ENCODE results near the gene SSC4D. TPM values are rescaled to one million over a fixed set of nuclear protein-coding genes. Genes with fewer than 3 reads are reported as not detected.

Gene SSC4D
- total RNA-seq, 3 donors from 2014 or later (not counting 1 experiment from before 2014, with no cell fraction given), result 0.40 TPM; not detected in 2

DNA sequence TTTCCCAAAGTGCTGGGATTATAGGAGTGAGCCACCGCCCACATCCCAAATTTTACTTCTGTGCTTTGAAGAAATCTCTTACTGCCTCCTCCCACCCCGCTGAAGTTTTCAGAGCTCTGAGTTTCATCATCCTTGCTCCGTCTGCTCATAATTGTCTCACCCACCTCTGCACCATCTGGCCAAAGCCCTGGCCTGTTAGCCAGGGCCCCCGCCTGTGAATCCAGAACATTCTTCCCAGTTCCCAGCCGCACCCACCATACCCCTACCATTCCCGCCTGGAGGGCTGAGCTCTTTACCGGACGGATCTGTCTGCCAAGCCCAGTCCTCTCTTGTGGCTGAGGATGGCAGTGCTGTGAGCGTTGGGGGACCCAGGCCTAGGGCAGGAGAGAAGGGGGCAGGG is 14.5 kb downstream of the SSC4D start:
- DNase-seq, result no peak
- H3K4me3 Mint-ChIP-seq, result peak overlapping the region; percentile 6

DNA sequence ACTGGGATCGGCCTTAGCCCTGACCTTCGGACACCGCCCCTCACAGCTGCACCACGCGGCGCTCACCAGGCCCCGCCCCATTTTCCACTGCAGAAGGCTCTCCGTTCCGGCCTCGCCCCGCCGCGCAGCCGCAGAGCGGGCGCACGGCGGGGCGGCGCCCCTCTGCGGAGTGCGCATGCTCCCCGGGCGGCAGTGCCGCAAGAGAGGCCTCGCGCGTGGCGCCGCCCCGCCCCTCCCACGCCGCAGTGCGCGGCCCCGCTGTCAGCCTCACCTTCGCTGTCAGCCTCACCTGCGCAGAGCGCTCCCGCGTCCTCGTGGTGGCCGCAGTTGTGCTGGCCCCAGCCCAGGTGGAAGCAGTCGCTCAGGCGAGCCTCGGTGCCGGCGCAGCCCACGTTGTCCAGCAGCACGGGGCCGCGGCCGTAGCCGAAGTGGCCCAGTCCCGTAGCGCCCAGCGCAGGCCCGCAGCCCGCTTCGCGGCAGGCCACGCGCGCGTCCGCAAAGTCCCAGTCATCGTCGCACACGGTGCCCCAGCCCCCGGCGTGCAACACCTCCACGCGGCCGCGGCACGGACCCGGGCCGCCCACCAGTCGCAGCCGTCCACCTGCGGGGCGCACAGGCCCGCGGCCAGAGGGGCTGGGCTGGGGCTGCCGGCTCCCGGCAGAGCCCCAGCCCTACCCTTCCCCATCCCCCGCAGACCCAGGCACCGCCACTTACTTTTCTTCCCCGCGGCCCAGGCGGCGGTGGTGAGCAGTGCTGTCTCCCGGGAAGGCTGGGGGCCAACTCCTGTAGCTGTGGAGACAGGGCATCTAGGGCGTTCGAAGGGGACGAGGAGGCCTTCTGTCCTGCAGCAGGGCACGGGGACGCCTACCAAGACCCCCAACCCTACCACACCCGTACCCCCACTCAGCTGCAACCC is 16.1 kb downstream of the SSC4D start:
- WGBS (ENCODE audit: insufficient coverage), result 4% methylated on average over 99 of the region's 99 CpGs
- intact Hi-C loops (cut with micrococcal nuclease), result no loop called here
- H3K4me3 ChIP-seq (ENCODE audit: low read length), result peak overlapping the region; percentile 49

More for the DNA sequence above, 14.5 kb downstream of the SSC4D start:
- Mint-ChIP-seq H3K27ac (no peak overlapping the region), H3K27me3 (ENCODE audit: low read depth in 2 of 2) (no peaks in the 10 kb centered on the region), H3K4me1 (peaks cover 12 to 22% of the 10 kb centered on the region in 2 donors), H3K9me3 (no peaks in the 10 kb centered on the region), H3K36me3 (no peaks in the 10 kb centered on the region)
- no peak for ATAC-seq
- 97% methylated on average over 9 of the region's 9 CpGs for WGBS (ENCODE audit: insufficient coverage)
- H3K4me1 ChIP-seq (ENCODE audit: control insufficient read depth, insufficient read depth, low read length), result peaks cover 31% of the 10 kb centered on the region
- no peak overlapping the region for H3K4me3 ChIP-seq (ENCODE audit: low read length)
- H3K36me3 ChIP-seq (ENCODE audit: control insufficient read depth, insufficient read depth, low read length), result no peaks in the 10 kb centered on the region
- no peak overlapping the region for H3K27ac ChIP-seq (ENCODE audit: low read length)
- H3K9me3 ChIP-seq (ENCODE audit: control insufficient read depth, insufficient read depth, low read length), result no peaks in the 10 kb centered on the region
- TF ChIP-seq, protein P1, sequence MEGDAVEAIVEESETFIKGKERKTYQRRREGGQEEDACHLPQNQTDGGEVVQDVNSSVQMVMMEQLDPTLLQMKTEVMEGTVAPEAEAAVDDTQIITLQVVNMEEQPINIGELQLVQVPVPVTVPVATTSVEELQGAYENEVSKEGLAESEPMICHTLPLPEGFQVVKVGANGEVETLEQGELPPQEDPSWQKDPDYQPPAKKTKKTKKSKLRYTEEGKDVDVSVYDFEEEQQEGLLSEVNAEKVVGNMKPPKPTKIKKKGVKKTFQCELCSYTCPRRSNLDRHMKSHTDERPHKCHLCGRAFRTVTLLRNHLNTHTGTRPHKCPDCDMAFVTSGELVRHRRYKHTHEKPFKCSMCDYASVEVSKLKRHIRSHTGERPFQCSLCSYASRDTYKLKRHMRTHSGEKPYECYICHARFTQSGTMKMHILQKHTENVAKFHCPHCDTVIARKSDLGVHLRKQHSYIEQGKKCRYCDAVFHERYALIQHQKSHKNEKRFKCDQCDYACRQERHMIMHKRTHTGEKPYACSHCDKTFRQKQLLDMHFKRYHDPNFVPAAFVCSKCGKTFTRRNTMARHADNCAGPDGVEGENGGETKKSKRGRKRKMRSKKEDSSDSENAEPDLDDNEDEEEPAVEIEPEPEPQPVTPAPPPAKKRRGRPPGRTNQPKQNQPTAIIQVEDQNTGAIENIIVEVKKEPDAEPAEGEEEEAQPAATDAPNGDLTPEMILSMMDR (IDR thresholded peaks at IDR 0.05), result no peak
- no peaks in the 10 kb centered on the region for H3K27me3 ChIP-seq (ENCODE audit: control insufficient read depth, insufficient read depth, low read length)
- intact Hi-C loops (cut with micrococcal nuclease), result no loop called here

DNA sequence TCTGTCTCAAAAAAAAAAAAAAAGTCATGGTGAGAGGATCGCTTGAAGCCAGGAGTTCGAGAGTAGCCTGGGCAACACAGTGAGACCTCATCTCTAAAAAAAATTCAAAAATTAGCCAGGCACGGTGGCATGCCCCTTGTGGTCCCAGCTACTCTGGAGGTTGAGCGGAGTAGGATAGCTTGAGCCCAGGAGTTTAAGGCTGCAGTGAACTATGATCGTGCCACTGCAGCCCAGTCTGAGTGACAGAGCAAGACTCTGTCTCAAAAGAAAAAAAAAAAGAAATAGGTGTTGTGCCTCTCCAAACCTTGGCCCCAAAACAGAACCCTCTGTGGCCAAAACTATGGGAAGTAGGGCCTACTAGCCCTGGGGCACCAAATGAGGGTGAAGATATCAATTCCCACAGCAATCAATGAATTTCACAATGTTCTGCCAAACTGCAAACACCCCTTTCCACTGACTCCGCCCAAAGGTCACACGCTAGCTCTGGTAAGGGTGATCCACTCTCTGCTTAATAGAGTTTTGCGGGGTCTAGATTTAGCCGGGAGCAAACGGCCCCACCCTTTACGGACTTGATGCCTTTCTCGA is 16.9 kb downstream of the SSC4D start:
- intact Hi-C loops (cut with micrococcal nuclease), result no loop called here
- Mint-ChIP-seq H3K27ac (peak overlapping the region; percentile 50 to 81), H3K4me3 (peak overlapping the region; percentile 85), H3K27me3 (ENCODE audit: low read depth in 2 of 2) (no peaks in the 10 kb centered on the region), H3K9me3 (no peaks in the 10 kb centered on the region), H3K36me3 (no peaks in the 10 kb centered on the region), H3K4me1 (peaks cover 5 to 16% of the 10 kb centered on the region in 2 donors)
- Histone ChIP-seq H3K9me3 (ENCODE audit: control insufficient read depth, insufficient read depth, low read length) (no peaks in the 10 kb centered on the region), H3K36me3 (ENCODE audit: control insufficient read depth, insufficient read depth, low read length) (no peaks in the 10 kb centered on the region), H3K27ac (ENCODE audit: low read length) (peak overlapping the region; percentile 37), H3K27me3 (ENCODE audit: control insufficient read depth, insufficient read depth, low read length) (no peaks in the 10 kb centered on the region), H3K4me3 (ENCODE audit: low read length) (peak overlapping the region; percentile 43), H3K4me1 (ENCODE audit: control insufficient read depth, insufficient read depth, low read length) (peaks cover 27% of the 10 kb centered on the region)
- DNase-seq, result no peak
- TF ChIP-seq, protein P1 (IDR thresholded peaks at IDR 0.05), result no peak
- 33% methylated on average over 12 of the region's 12 CpGs for WGBS (ENCODE audit: insufficient coverage)
- peak in 2 of 3 donors; percentile 0 to 1 for ATAC-seq

More for the DNA sequence above, 16.1 kb downstream of the SSC4D start:
- Histone ChIP-seq H3K4me1 (ENCODE audit: control insufficient read depth, insufficient read depth, low read length) (peaks cover 31% of the 10 kb centered on the region), H3K9me3 (ENCODE audit: control insufficient read depth, insufficient read depth, low read length) (no peaks in the 10 kb centered on the region), H3K36me3 (ENCODE audit: control insufficient read depth, insufficient read depth, low read length) (no peaks in the 10 kb centered on the region), H3K27me3 (ENCODE audit: control insufficient read depth, insufficient read depth, low read length) (no peaks in the 10 kb centered on the region), H3K27ac (ENCODE audit: low read length) (peak overlapping the region; percentile 37)
- Mint-ChIP-seq H3K9me3 (no peaks in the 10 kb centered on the region), H3K36me3 (no peaks in the 10 kb centered on the region), H3K4me1 (peaks cover 12 to 22% of the 10 kb centered on the region in 2 donors), H3K27me3 (ENCODE audit: low read depth in 2 of 2) (no peaks in the 10 kb centered on the region), H3K4me3 (peak overlapping the region; percentile 85), H3K27ac (peak overlapping the region; percentile 50 to 81)
- TF ChIP-seq, protein P1 (IDR thresholded peaks at IDR 0.05), result no peak
- ATAC-seq (peak; percentile 79 to 89 (median 80)), DNase-seq (peak; percentile 81 to 97)

Measured in natural killer cell (primary cell).